Fibroblast of lung (primary cell): ENCODE measurements around the gene FBLN2.

ENCODE experiments used
- CTCF ChIP-seq, 2 donors: IDR thresholded peaks in 1 of 2; conservative IDR thresholded peaks in 1 of 2; 1 replicate in 1 of 2; 2 replicates in 1 of 2; pipeline ENCODE4 v1.5.1; 2011 to 2012; ENCODE audit warnings: low read length in 2 of 2, control low read depth in 1 of 2, inconsistent platforms in 1 of 2, low read depth in 1 of 2, mild to moderate bottlenecking in 1 of 2
- EZH2 ChIP-seq: IDR thresholded peaks from 2 replicates; pipeline ENCODE4 v1.5.1; 2012; ENCODE audit warnings: low read length, control low read depth, mild to moderate bottlenecking; ENCODE audit errors: missing control alignments

- TF ChIP-seq EZH2 (no peak), CTCF (conservative IDR thresholded peaks at IDR 0.05 in 1 of 2, IDR thresholded peaks at IDR 0.05 in 1 of 2; ENCODE audit: low read depth in 1 of 2, low read length in 2 of 2) (no peak)
Measured at GRCh38 chr3:13507570-13508339, 41.2 kb upstream of the FBLN2 start.
